Measurements from ENCODE around the gene LPCAT1. TPM values are rescaled to one million over a fixed set of nuclear protein-coding genes. Genes with fewer than 3 reads are reported as not detected.

The LPCAT1 gene
- total RNA-seq, 2 donors from 2014 or later = 78.5 to 124 TPM

GRCh38 chr5:1529498-1529897 lies 5.7 kb upstream of the LPCAT1 start:
- H3K36me3 ChIP-seq (ENCODE audit: control insufficient read depth, insufficient read depth, low read length) = no peaks in the 10 kb centered on the region
- H3K9me3 ChIP-seq (ENCODE audit: control insufficient read depth, low read length) = no peaks in the 10 kb centered on the region
- H3K27ac Mint-ChIP-seq = no peak overlapping the region
- H3K36me3 Mint-ChIP-seq (ENCODE audit: low read depth) = no peaks in the 10 kb centered on the region
- H3K27me3 Mint-ChIP-seq (ENCODE audit: insufficient read depth) = no peaks in the 10 kb centered on the region
- no peaks in the 10 kb centered on the region for H3K4me1 Mint-ChIP-seq
- H3K27ac ChIP-seq (ENCODE audit: low read depth, low read length) = no peak overlapping the region
- no peaks in the 10 kb centered on the region for H3K9me3 Mint-ChIP-seq
- H3K27me3 ChIP-seq (ENCODE audit: control insufficient read depth, insufficient read depth, low read length, poor library complexity, severe bottlenecking) = peaks cover 4% of the 10 kb centered on the region
- H3K9ac ChIP-seq (ENCODE audit: extremely low read depth, low read length, poor library complexity, severe bottlenecking) = no peak overlapping the region
- no peak overlapping the region for H3K4me3 Mint-ChIP-seq
- no peak overlapping the region for H3K4me3 ChIP-seq (ENCODE audit: low read length)
- WGBS, 2 experiments (ENCODE audit: insufficient coverage in 1 of 2, insufficient read length in 1 of 2) = 85 to 95% methylated on average over 2 to 3 of the region's 3 CpGs
- TF ChIP-seq, protein P1, sequence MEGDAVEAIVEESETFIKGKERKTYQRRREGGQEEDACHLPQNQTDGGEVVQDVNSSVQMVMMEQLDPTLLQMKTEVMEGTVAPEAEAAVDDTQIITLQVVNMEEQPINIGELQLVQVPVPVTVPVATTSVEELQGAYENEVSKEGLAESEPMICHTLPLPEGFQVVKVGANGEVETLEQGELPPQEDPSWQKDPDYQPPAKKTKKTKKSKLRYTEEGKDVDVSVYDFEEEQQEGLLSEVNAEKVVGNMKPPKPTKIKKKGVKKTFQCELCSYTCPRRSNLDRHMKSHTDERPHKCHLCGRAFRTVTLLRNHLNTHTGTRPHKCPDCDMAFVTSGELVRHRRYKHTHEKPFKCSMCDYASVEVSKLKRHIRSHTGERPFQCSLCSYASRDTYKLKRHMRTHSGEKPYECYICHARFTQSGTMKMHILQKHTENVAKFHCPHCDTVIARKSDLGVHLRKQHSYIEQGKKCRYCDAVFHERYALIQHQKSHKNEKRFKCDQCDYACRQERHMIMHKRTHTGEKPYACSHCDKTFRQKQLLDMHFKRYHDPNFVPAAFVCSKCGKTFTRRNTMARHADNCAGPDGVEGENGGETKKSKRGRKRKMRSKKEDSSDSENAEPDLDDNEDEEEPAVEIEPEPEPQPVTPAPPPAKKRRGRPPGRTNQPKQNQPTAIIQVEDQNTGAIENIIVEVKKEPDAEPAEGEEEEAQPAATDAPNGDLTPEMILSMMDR (conservative IDR thresholded peaks at IDR 0.05) = no peak
- no peak for DNase-seq
- H3K4me1 ChIP-seq (ENCODE audit: control insufficient read depth, insufficient read depth, low read length) = no peaks in the 10 kb centered on the region

DNA sequence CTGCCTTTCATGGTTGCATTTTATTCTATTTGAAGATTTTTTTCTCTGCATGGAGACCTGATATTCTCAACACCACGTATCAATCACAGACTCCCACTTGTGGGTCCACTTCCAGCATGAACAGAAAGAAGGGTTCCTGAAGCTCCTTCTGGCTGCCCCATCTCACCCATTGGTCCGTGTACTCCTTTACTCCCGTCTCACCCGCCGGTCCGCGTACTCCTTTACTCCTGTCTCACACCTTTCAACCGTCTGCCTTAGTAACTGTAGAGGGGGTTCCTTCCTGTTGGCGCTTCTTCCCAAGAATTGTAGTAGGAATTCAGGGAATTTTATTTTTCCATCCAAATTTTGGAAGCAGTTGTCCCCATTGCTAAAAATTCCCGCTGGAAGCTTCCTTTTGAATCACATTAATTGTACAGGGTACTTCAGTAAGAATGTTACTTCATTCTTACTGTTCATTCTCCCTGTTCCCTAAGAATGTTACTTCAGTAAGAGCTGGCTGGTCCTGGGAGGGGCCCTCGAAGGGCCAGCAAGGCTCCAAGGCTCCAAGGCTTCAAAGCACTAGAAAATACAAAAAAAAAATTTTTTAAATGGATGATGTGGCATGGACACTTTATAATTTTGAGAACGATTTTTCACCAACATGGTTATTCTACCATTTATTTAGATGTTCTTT lies 3.9 kb upstream of the LPCAT1 start:
- peak; percentile 49 for DNase-seq
- H3K4me3 Mint-ChIP-seq = no peak overlapping the region

DNA sequence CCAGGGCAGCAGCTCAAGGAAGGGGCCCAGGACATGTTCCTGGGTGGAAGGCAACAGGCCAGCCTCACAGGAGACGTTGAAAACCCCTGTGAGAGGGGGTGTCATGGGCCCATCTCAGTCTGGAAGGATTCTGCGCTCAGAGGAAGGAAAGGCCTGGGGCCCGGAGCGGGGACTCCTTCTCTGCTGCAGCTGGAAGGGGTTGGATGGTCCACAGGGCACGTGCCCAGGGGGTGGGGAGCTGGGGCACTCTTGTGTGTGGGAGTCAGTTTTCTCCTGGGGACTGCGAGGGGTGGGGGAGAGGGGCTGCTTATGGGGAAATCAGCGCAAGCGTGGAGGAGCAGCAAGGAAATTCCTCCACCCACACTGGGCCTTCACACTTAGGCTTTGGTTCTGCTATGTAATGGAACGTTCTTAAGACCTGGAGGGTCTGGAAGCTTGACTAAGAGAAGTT lies 2.9 kb upstream of the LPCAT1 start:
- Mint-ChIP-seq H3K27me3 (ENCODE audit: insufficient read depth) (no peaks in the 10 kb centered on the region), H3K4me3 (no peak overlapping the region), H3K4me1 (peaks cover 10% of the 10 kb centered on the region), H3K27ac (no peak overlapping the region), H3K9me3 (no peaks in the 10 kb centered on the region), H3K36me3 (ENCODE audit: low read depth) (no peaks in the 10 kb centered on the region)
- Histone ChIP-seq H3K4me1 (ENCODE audit: control insufficient read depth, insufficient read depth, low read length) (peaks cover 3% of the 10 kb centered on the region), H3K27me3 (ENCODE audit: control insufficient read depth, insufficient read depth, low read length, poor library complexity, severe bottlenecking) (peaks cover 4% of the 10 kb centered on the region), H3K9ac (ENCODE audit: extremely low read depth, low read length, poor library complexity, severe bottlenecking) (no peak overlapping the region), H3K4me3 (ENCODE audit: low read length) (no peak overlapping the region), H3K27ac (ENCODE audit: low read depth, low read length) (no peak overlapping the region), H3K36me3 (ENCODE audit: control insufficient read depth, insufficient read depth, low read length) (no peaks in the 10 kb centered on the region), H3K9me3 (ENCODE audit: control insufficient read depth, low read length) (no peaks in the 10 kb centered on the region)
- TF ChIP-seq, protein P1 (conservative IDR thresholded peaks at IDR 0.05) = no peak
- WGBS, 2 experiments (ENCODE audit: insufficient coverage in 1 of 2, insufficient read length in 1 of 2) = 87 to 94% methylated on average over 6 to 9 of the region's 9 CpGs
- peak; percentile 40 for DNase-seq

More for the DNA sequence above, 3.9 kb upstream of the LPCAT1 start:
- H3K4me3 ChIP-seq (ENCODE audit: low read length) = no peak overlapping the region
- H3K27ac ChIP-seq (ENCODE audit: low read depth, low read length) = no peak overlapping the region
- no peaks in the 10 kb centered on the region for H3K9me3 ChIP-seq (ENCODE audit: control insufficient read depth, low read length)
- TF ChIP-seq, protein P1 (conservative IDR thresholded peaks at IDR 0.05) = no peak
- H3K27ac Mint-ChIP-seq = no peak overlapping the region
- H3K27me3 Mint-ChIP-seq (ENCODE audit: insufficient read depth) = no peaks in the 10 kb centered on the region
- no peaks in the 10 kb centered on the region for H3K36me3 ChIP-seq (ENCODE audit: control insufficient read depth, insufficient read depth, low read length)
- no peaks in the 10 kb centered on the region for H3K36me3 Mint-ChIP-seq (ENCODE audit: low read depth)
- no peak overlapping the region for H3K9ac ChIP-seq (ENCODE audit: extremely low read depth, low read length, poor library complexity, severe bottlenecking)
- H3K4me1 Mint-ChIP-seq = peaks cover 2% of the 10 kb centered on the region
- H3K9me3 Mint-ChIP-seq = no peaks in the 10 kb centered on the region
- WGBS, 2 experiments (ENCODE audit: insufficient coverage in 1 of 2, insufficient read length in 1 of 2) = 83 to 86% methylated on average over 1 to 12 of the region's 12 CpGs
- H3K27me3 ChIP-seq (ENCODE audit: control insufficient read depth, insufficient read depth, low read length, poor library complexity, severe bottlenecking) = peaks cover 4% of the 10 kb centered on the region
- no peaks in the 10 kb centered on the region for H3K4me1 ChIP-seq (ENCODE audit: control insufficient read depth, insufficient read depth, low read length)

All from endodermal cell (in vitro differentiated cells).